ENCODE data around the gene LINGO3.

Gene LINGO3, protein sequence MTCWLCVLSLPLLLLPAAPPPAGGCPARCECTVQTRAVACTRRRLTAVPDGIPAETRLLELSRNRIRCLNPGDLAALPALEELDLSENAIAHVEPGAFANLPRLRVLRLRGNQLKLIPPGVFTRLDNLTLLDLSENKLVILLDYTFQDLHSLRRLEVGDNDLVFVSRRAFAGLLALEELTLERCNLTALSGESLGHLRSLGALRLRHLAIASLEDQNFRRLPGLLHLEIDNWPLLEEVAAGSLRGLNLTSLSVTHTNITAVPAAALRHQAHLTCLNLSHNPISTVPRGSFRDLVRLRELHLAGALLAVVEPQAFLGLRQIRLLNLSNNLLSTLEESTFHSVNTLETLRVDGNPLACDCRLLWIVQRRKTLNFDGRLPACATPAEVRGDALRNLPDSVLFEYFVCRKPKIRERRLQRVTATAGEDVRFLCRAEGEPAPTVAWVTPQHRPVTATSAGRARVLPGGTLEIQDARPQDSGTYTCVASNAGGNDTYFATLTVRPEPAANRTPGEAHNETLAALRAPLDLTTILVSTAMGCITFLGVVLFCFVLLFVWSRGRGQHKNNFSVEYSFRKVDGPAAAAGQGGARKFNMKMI

DNA sequence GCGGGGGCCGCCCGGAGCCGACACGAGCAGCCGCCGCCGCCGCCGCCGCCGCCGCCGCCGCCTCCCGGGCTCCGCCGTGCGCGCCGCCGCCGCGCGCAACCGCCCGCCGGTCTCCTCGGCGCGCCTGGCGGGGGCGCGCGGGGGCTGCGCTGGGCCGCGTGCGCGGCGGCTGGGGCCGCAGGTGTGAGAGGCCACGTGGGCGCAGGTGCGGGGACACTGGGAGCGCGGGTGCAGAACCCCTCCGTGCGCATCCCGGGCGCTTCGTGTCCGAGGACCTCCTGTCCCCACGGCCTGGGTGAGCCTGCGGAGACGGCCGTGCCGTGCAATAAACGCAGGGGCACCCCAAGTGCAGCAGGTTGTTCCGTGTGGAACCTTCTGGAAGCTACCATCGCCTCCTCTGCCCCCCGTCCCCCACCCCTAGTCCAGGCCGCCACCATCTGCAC is at the start of gene LINGO3:
Gene LINGO3 (minus strand): TSS at position 41 of the 443 bp plus-strand sequence. CDS start 16,378 bp downstream, outside the sequence.
- TF ChIP-seq BHLHE40 (IDR thresholded peaks at IDR 0.05; ENCODE audit: borderline replicate concordance) (no peak), L3MBTL2 (conservative IDR thresholded peaks at IDR 0.05) (peak; percentile 62; the same call in 1 of the 2 replicates)
- CTCF ChIA-PET, result no interaction called here
- POLR2A ChIA-PET, result no interaction called here
- DNase-seq (ENCODE audit: extremely low spot score), result peak; percentile 44

DNA sequence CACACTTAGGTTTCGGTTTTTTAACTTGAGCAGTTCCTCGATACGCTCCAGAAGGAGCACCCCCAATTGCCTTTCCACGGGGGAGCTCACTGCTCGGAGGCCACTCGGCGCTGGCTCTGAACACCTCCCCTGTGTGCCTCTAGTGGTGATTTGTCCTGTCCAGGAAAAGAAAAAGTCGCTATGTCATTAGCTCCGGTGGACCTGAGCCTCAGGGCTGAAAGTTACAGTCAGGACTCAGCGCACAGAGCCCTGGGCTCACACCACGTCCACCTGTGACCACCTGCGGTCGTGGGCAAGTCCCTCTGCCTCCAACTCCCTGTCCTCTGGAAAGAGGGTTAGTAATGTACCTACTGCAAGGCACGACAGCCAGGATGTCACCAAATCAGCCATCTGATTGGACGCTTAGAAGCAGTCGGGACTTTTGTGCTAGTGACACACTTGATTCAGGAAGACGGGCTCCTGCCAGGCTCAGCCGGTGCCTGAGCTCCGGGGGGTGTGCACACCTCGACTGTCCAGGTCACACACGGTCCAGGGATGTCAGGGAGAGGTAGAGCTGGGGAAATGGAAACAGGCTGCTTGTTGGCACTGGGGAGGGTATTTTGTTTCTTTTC is 48.2 kb upstream of the LINGO3 start:
- ChIA-PET POLR2A (no interaction called here), CTCF (no interaction called here)
- no peak for TF ChIP-seq ZNF384 (IDR thresholded peaks at IDR 0.05)
- TF ChIP-seq CTBP1 (IDR thresholded peaks at IDR 0.05; ENCODE audit: borderline replicate concordance), result no peak
- TF ChIP-seq L3MBTL2 (conservative IDR thresholded peaks at IDR 0.05), result no peak
- TF ChIP-seq SP1 (IDR thresholded peaks at IDR 0.05), result no peak
- TF ChIP-seq TARDBP (IDR thresholded peaks at IDR 0.05), result no peak
- TF ChIP-seq FOXK2 (IDR thresholded peaks at IDR 0.05), result no peak
- no peak for TF ChIP-seq PKNOX1 (IDR thresholded peaks at IDR 0.05)
- TF ChIP-seq HDGF (IDR thresholded peaks at IDR 0.05; ENCODE audit: borderline replicate concordance), result no peak
- DNase-seq (ENCODE audit: extremely low spot score), result no peak

DNA sequence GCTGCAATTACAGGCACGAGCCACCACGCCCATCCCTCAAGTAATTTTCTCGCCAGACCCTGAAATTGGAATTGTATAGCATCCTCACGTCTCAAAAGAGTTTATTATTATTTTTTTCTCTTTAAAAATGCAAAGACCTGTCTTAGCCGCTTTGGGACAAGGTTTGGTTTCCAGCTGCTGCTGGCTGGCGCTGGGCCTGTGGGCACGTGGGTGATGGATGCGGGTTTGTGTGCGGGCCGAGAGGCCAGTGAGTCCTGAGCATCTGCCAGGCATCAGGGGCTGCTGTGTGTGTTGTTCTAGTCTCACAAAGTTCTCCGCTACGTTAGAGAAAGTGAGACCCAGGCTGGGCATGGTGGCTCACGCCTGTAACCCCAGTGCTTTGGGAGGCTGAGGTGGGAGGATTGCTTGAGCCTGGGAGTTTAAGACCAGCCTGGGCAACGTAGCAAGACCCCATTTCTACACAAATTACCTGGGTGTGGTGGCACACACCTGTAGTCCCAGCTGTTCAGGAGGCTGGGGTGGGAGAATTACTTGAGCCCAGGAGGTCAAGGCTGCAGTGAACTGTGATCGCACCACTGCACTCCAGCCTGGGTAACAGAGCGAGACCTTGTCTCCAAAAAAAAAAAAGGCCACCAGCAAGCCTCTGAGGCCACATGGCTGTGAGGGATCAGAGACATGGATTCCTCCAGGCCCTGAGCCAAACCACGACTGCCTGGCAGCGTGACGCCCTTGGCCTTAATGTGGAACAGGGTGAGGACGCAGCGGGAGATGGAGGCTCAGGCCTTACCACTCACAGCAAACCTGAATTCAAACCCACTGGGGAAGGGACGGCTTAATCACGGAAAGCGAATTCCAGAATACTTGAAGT is 47.4 kb upstream of the LINGO3 start:
- ChIA-PET POLR2A (interaction anchor here (1.6 kb wide), 1 partner anchor 27 kb away, joined by 6 read pairs; the partner anchor contains the start of genes LSM7 and SPPL2B), CTCF (no interaction called here)
- TF ChIP-seq ARNT (IDR thresholded peaks at IDR 0.05) (no peak), SUZ12 (IDR thresholded peaks at IDR 0.05) (no peak)
- DNase-seq (ENCODE audit: extremely low spot score), result no peak

DNA sequence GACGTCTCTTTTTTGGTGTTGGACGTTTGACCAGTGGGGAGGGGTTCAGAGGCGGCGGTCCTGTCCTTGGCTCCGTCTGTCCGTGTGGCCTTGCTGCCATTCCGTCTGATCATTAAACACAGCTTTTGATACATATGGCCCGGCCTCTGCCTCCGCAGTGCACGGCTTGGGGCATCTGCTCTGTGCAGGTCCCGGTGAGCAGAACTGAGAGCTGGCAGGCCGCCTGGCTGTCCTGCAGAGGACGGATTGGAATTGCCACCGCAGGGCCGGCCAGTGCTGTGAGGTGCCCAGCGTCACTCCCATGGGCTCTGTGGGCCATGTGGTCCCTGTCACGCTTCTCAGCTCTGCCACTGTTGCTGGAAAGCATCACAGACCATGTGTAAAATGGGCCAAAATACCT is 46.7 kb upstream of the LINGO3 start:
- CTCF ChIA-PET, result no interaction called here
- TF ChIP-seq FOXA1 (IDR thresholded peaks at IDR 0.05), result no peak
- no peak for TF ChIP-seq LEF1 (IDR thresholded peaks at IDR 0.05; ENCODE audit: borderline replicate concordance)
- no peak for TF ChIP-seq CTBP1 (IDR thresholded peaks at IDR 0.05; ENCODE audit: borderline replicate concordance)
- no peak for TF ChIP-seq ZNF384 (IDR thresholded peaks at IDR 0.05)
- TF ChIP-seq SP1 (IDR thresholded peaks at IDR 0.05), result no peak
- no peak for TF ChIP-seq TARDBP (IDR thresholded peaks at IDR 0.05)
- TF ChIP-seq BHLHE40 (IDR thresholded peaks at IDR 0.05; ENCODE audit: borderline replicate concordance), result no peak
- TF ChIP-seq ARNT (IDR thresholded peaks at IDR 0.05), result no peak
- TF ChIP-seq SUZ12 (IDR thresholded peaks at IDR 0.05), result no peak
- no peak for TF ChIP-seq FOXM1 (IDR thresholded peaks at IDR 0.05; ENCODE audit: borderline replicate concordance)
- DNase-seq (ENCODE audit: extremely low spot score), result no peak
- POLR2A ChIA-PET, result interaction anchor here (1.6 kb wide), 1 partner anchor 27 kb away, joined by 6 read pairs; the partner anchor contains the start of genes LSM7 and SPPL2B

- DNase-seq (ENCODE audit: extremely low spot score), result no peak
- POLR2A ChIA-PET, result interaction anchor here (1.6 kb wide), 1 partner anchor 26 kb away, joined by 6 read pairs; the partner anchor contains the start of genes LSM7 and SPPL2B
- CTCF ChIA-PET, result no interaction called here
- TF ChIP-seq CTBP1 (IDR thresholded peaks at IDR 0.05; ENCODE audit: borderline replicate concordance) (no peak), ARNT (IDR thresholded peaks at IDR 0.05) (no peak), L3MBTL2 (conservative IDR thresholded peaks at IDR 0.05) (no peak), SP1 (IDR thresholded peaks at IDR 0.05) (no peak), NFRKB (IDR thresholded peaks at IDR 0.05) (no peak), LEF1 (IDR thresholded peaks at IDR 0.05; ENCODE audit: borderline replicate concordance) (no peak), FOXM1 (IDR thresholded peaks at IDR 0.05; ENCODE audit: borderline replicate concordance) (no peak), PKNOX1 (IDR thresholded peaks at IDR 0.05) (no peak), FOXK2 (IDR thresholded peaks at IDR 0.05) (no peak), ZNF384 (IDR thresholded peaks at IDR 0.05) (no peak), SUZ12 (IDR thresholded peaks at IDR 0.05) (no peak), TARDBP (IDR thresholded peaks at IDR 0.05) (no peak), ELF4 (IDR thresholded peaks at IDR 0.05) (no peak), HDGF (IDR thresholded peaks at IDR 0.05; ENCODE audit: borderline replicate concordance) (no peak), FOXA1 (IDR thresholded peaks at IDR 0.05) (no peak)
Observed at GRCh38 chr19:2353887-2354592, 46.1 kb upstream of the LINGO3 start.
